Neural crest cell (in vitro differentiated cells): ENCODE measurements around the gene PARVA. TPM values are rescaled to one million over a fixed set of nuclear protein-coding genes. Genes with fewer than 3 reads are reported as not detected.

ENCODE experiments used
- DNase-seq: peaks from one replicate; pipeline ENCODE4 v3.0.0; 2021; ENCODE audit warnings: low read depth, mixed read lengths, low spot score
- H3K27ac Mint-ChIP-seq: one replicate; pipeline ENCODE4 v1.8.0; 2021; ENCODE audit warnings: mild to moderate bottlenecking, mixed read lengths; ENCODE audit not compliant: unreplicated experiment
- H3K27me3 Mint-ChIP-seq: 2 replicates; pipeline ENCODE4 v1.8.0; 2021; ENCODE audit warnings: low read depth, mild to moderate bottlenecking, mixed read lengths
- H3K36me3 Mint-ChIP-seq: 2 replicates; pipeline ENCODE4 v1.8.0; 2021; ENCODE audit warnings: low read depth, mild to moderate bottlenecking, mixed read lengths
- H3K4me1 Mint-ChIP-seq: 2 replicates; pipeline ENCODE4 v1.8.0; 2021; ENCODE audit warnings: mixed read lengths
- H3K4me3 Mint-ChIP-seq: one replicate; pipeline ENCODE4 v1.8.0; 2021; ENCODE audit warnings: mild to moderate bottlenecking, mixed read lengths
- H3K9me3 Mint-ChIP-seq: 2 replicates; pipeline ENCODE4 v1.8.0; 2021; ENCODE audit warnings: mixed read lengths
- total RNA-seq: library from RNA; stranded (reverse); gene quantifications from 2 replicates; pipeline ENCODE4 v1.2.1, GENCODE V29; 2021
- TF ChIP-seq, protein P1 (sequence below): fragments of 200-600 bp; sonication (generic); conservative IDR thresholded peaks from 2 replicates; pipeline ENCODE4 v1.5.0; 2021; ENCODE audit warnings: antibody characterized with exemption, mild to moderate bottlenecking

PARVA gene
- total RNA-seq, 1 donor from 2014 or later: 36.2 TPM

DNA sequence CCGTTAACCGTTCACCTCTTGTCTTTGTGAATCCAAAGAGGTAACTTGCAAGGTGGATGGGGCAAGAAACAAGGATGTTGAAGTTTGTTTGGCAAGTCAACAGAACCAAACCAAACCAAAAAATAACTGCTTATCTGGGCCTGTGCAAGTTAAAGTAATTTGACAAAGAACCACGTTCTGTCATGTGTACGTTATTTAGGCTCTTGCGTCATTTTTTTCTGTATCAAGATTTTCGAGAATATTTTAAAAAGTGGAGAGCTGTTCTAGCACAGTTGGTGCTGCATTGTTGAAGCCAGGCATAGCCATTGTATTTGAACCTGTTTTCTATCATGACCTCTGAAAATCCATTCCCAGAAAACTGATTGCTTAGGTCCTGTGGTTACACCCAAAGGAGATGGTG lies 55.1 kb downstream of the PARVA start:
- Mint-ChIP-seq H3K27ac (no peak overlapping the region), H3K4me3 (no peak overlapping the region), H3K4me1 (peaks cover 35% of the 10 kb centered on the region), H3K36me3 (peaks cover 6% of the 10 kb centered on the region), H3K27me3 (no peaks in the 10 kb centered on the region), H3K9me3 (no peaks in the 10 kb centered on the region)
- no peak for DNase-seq
- TF ChIP-seq, protein P1, sequence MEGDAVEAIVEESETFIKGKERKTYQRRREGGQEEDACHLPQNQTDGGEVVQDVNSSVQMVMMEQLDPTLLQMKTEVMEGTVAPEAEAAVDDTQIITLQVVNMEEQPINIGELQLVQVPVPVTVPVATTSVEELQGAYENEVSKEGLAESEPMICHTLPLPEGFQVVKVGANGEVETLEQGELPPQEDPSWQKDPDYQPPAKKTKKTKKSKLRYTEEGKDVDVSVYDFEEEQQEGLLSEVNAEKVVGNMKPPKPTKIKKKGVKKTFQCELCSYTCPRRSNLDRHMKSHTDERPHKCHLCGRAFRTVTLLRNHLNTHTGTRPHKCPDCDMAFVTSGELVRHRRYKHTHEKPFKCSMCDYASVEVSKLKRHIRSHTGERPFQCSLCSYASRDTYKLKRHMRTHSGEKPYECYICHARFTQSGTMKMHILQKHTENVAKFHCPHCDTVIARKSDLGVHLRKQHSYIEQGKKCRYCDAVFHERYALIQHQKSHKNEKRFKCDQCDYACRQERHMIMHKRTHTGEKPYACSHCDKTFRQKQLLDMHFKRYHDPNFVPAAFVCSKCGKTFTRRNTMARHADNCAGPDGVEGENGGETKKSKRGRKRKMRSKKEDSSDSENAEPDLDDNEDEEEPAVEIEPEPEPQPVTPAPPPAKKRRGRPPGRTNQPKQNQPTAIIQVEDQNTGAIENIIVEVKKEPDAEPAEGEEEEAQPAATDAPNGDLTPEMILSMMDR: no peak

DNA sequence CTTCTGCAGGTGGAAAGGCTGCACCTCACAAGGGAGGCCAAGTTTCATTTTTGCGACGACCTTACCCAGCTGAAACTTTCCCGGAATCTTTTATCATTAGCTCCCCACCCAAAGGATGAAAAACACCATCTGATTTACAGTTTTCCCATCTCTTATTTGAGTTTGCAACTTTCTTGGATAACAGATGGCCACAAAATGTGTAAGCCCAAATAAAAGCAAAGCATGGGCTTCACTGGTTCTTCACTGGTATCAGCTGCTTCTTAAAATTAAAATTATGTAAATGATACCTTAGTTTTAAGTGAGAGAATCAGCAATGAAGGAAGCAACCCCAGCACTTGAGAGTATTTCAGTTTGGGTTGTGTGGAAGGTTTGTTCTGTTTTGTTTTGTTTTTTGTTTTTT lies 55.8 kb downstream of the PARVA start:
- H3K36me3 Mint-ChIP-seq: peaks cover 7% of the 10 kb centered on the region
- no peaks in the 10 kb centered on the region for H3K9me3 Mint-ChIP-seq
- H3K27me3 Mint-ChIP-seq: no peaks in the 10 kb centered on the region
- H3K4me3 Mint-ChIP-seq: no peak overlapping the region
- peaks cover 35% of the 10 kb centered on the region for H3K4me1 Mint-ChIP-seq
- no peak for DNase-seq
- TF ChIP-seq, protein P1: no peak
- H3K27ac Mint-ChIP-seq: no peak overlapping the region

DNA sequence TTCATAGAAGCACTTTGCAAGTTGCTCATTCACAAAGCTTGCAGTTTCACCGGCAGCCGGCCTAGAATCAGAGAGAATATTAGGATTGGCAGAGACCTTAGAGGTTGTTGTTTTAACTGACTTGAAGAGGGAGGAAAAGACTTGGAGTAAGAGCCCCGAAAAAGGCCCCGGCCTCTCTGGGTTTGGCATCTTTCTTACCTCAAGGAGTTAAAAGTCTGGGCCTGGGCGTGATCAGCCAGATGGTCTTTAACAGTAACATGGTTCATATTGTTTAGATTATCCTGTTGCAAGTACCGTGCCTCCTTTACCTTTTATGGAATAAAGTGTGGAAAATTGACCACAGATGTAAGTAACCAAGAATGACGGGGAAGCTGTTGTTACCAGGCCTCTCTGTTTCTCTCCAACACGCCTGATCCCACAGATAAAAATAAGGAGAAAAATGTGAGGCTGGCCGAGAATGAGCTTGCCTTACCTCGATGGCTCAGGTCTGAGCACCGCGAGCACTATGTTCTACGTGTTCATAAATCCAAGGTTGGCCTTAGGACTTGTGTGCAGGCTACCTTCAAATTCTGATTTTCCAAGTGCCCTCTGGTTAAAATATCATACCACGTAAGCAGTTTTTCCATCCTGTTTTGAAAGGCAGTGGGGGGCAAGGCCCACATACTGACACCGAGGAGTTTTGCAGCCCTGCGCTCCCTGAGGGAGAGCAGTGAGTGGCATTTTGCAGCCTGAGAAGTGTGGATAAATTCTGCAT lies 56.4 kb downstream of the PARVA start:
- TF ChIP-seq, protein P1: no peak
- H3K27me3 Mint-ChIP-seq: no peaks in the 10 kb centered on the region
- no peak overlapping the region for H3K27ac Mint-ChIP-seq
- peaks cover 35% of the 10 kb centered on the region for H3K4me1 Mint-ChIP-seq
- H3K36me3 Mint-ChIP-seq: peaks cover 7% of the 10 kb centered on the region
- no peak overlapping the region for H3K4me3 Mint-ChIP-seq
- no peaks in the 10 kb centered on the region for H3K9me3 Mint-ChIP-seq
- no peak for DNase-seq

DNA sequence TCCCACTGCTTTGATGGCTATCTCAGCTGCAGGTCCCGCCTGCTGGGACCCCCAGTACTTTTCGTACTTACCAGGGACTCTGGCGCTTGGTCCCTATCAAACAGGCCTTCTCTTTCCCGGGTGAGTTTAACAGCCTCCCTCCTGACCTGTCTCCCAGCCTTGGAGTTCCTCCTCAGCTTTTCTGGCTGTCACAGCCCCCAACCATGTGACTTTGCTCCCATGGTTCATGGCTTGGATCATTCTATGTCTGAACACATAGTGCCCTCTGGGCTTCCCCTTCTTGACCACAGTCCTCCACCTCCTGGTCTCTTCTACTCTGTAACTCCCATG lies 56.9 kb downstream of the PARVA start:
- H3K9me3 Mint-ChIP-seq: no peaks in the 10 kb centered on the region
- DNase-seq: no peak
- no peaks in the 10 kb centered on the region for H3K27me3 Mint-ChIP-seq
- H3K36me3 Mint-ChIP-seq: peaks cover 7% of the 10 kb centered on the region
- no peak overlapping the region for H3K4me3 Mint-ChIP-seq
- TF ChIP-seq, protein P1: no peak
- H3K4me1 Mint-ChIP-seq: peaks cover 35% of the 10 kb centered on the region
- H3K27ac Mint-ChIP-seq: peak overlapping the region; percentile 32

DNA sequence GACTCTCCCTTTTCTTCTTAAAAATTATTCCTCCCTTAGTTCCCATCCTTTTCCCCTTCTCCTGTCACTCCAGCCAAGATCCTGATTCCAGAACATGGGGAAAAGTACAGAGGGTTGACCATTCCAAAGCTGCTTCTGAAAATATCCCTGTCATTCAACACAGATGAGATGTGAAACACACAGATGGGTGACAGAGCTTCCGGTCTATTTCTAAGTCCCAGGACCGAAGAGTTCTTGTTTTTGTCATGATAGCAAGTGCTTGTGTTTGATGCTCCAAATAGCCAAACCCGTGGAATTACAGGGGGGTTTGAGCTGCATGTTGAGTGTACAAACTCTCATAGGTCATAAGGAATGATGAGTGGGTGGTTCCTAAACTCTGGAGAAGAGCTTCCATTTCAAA lies 57.9 kb downstream of the PARVA start:
- TF ChIP-seq, protein P1: no peak
- peak overlapping the region; percentile 65 for H3K27ac Mint-ChIP-seq
- DNase-seq: no peak
- H3K36me3 Mint-ChIP-seq: peaks cover 10% of the 10 kb centered on the region
- H3K4me3 Mint-ChIP-seq: no peak overlapping the region
- H3K4me1 Mint-ChIP-seq: peaks cover 42% of the 10 kb centered on the region
- H3K27me3 Mint-ChIP-seq: no peaks in the 10 kb centered on the region
- H3K9me3 Mint-ChIP-seq: peaks cover 6% of the 10 kb centered on the region
